ENCODE results near the gene NUDT19. TPM values are rescaled to one million over a fixed set of nuclear protein-coding genes. Genes with fewer than 3 reads are reported as not detected.
"Not testable (repeated sequence)": the region's sequence is repeated elsewhere in the genome, so short reads cannot be mapped to it uniquely, and the experiment has no call there.

Gene NUDT19
- total RNA-seq, 1 donor from 2014 or later, result 5.3 TPM

- H3K4me3 Mint-ChIP-seq (ENCODE audit: unreplicated experiment), result no peak overlapping the region
Observed at GRCh38 chr19:32688311-32688710, 3.3 kb upstream of the NUDT19 start.

GRCh38 chr19:32691952-32692726 lies 518 bp downstream of the NUDT19 start:
- H3K27me3 Mint-ChIP-seq (ENCODE audit: unreplicated experiment), result peaks cover 11% of the 10 kb centered on the region
- peaks cover 34% of the 10 kb centered on the region for H3K4me1 Mint-ChIP-seq (ENCODE audit: unreplicated experiment)
- no peaks in the 10 kb centered on the region for H3K9me3 Mint-ChIP-seq (ENCODE audit: unreplicated experiment)
- peaks cover 13% of the 10 kb centered on the region for H3K36me3 Mint-ChIP-seq (ENCODE audit: low read depth, unreplicated experiment)
- H3K27ac Mint-ChIP-seq (ENCODE audit: unreplicated experiment), result no peak overlapping the region
- no peak for TF ChIP-seq CTCF (IDR thresholded peaks at IDR 0.05; ENCODE audit: unreplicated experiment)
- H3K4me3 Mint-ChIP-seq (ENCODE audit: unreplicated experiment), result no peak overlapping the region
- DNase-seq (ENCODE audit: low spot score), result peak; percentile 56

More at GRCh38 chr19:32688311-32688710, 3.3 kb upstream of the NUDT19 start:
- Mint-ChIP-seq H3K36me3 (ENCODE audit: low read depth, unreplicated experiment) (peaks cover 13% of the 10 kb centered on the region), H3K4me1 (ENCODE audit: unreplicated experiment) (peaks cover 13% of the 10 kb centered on the region), H3K27me3 (ENCODE audit: unreplicated experiment) (peaks cover 11% of the 10 kb centered on the region), H3K9me3 (ENCODE audit: unreplicated experiment) (no peaks in the 10 kb centered on the region), H3K27ac (ENCODE audit: unreplicated experiment) (no peak overlapping the region)
- no peak for TF ChIP-seq CTCF (IDR thresholded peaks at IDR 0.05; ENCODE audit: unreplicated experiment)
- no peak for DNase-seq (ENCODE audit: low spot score)

- Mint-ChIP-seq H3K36me3 (ENCODE audit: low read depth, unreplicated experiment) (peaks cover 13% of the 10 kb centered on the region), H3K27ac (ENCODE audit: unreplicated experiment) (peak overlapping the region; percentile 48), H3K4me3 (ENCODE audit: unreplicated experiment) (peak overlapping the region; percentile 85), H3K9me3 (ENCODE audit: unreplicated experiment) (no peaks in the 10 kb centered on the region), H3K4me1 (ENCODE audit: unreplicated experiment) (peaks cover 34% of the 10 kb centered on the region), H3K27me3 (ENCODE audit: unreplicated experiment) (peaks cover 11% of the 10 kb centered on the region)
- no peak for DNase-seq (ENCODE audit: low spot score)
- TF ChIP-seq CTCF (IDR thresholded peaks at IDR 0.05; ENCODE audit: unreplicated experiment), result no peak
Observed at GRCh38 chr19:32692727-32693061, 1.1 kb downstream of the NUDT19 start.

GRCh38 chr19:32693151-32694108 lies 1.8 kb downstream of the NUDT19 start:
- DNase-seq (ENCODE audit: low spot score); H3K27ac Mint-ChIP-seq (ENCODE audit: unreplicated experiment); H3K9me3 Mint-ChIP-seq (ENCODE audit: unreplicated experiment): not testable (repeated sequence)
- H3K4me1 Mint-ChIP-seq (ENCODE audit: unreplicated experiment), result peaks cover 34% of the 10 kb centered on the region
- peak overlapping the region; percentile 85 for H3K4me3 Mint-ChIP-seq (ENCODE audit: unreplicated experiment)
- peaks cover 19% of the 10 kb centered on the region for H3K36me3 Mint-ChIP-seq (ENCODE audit: low read depth, unreplicated experiment)
- peaks cover 11% of the 10 kb centered on the region for H3K27me3 Mint-ChIP-seq (ENCODE audit: unreplicated experiment)

- DNase-seq (ENCODE audit: low spot score); H3K27ac Mint-ChIP-seq (ENCODE audit: unreplicated experiment); H3K4me3 Mint-ChIP-seq (ENCODE audit: unreplicated experiment); H3K9me3 Mint-ChIP-seq (ENCODE audit: unreplicated experiment): not testable (repeated sequence)
- peaks cover 34% of the 10 kb centered on the region for H3K4me1 Mint-ChIP-seq (ENCODE audit: unreplicated experiment)
- H3K27me3 Mint-ChIP-seq (ENCODE audit: unreplicated experiment), result peaks cover 11% of the 10 kb centered on the region
- H3K36me3 Mint-ChIP-seq (ENCODE audit: low read depth, unreplicated experiment), result peaks cover 26% of the 10 kb centered on the region
Observed at GRCh38 chr19:32694316-32694715, 2.7 kb downstream of the NUDT19 start.

- H3K4me3 Mint-ChIP-seq (ENCODE audit: unreplicated experiment); H3K9me3 Mint-ChIP-seq (ENCODE audit: unreplicated experiment); DNase-seq (ENCODE audit: low spot score); H3K27ac Mint-ChIP-seq (ENCODE audit: unreplicated experiment): not testable (repeated sequence)
- Mint-ChIP-seq H3K27me3 (ENCODE audit: unreplicated experiment) (peaks cover 11% of the 10 kb centered on the region), H3K36me3 (ENCODE audit: low read depth, unreplicated experiment) (peaks cover 26% of the 10 kb centered on the region), H3K4me1 (ENCODE audit: unreplicated experiment) (peaks cover 34% of the 10 kb centered on the region)
Observed at GRCh38 chr19:32694851-32695250, 3.2 kb downstream of the NUDT19 start.

GRCh38 chr19:32695506-32695905 lies 3.9 kb downstream of the NUDT19 start:
- not testable (repeated sequence) for H3K27ac Mint-ChIP-seq (ENCODE audit: unreplicated experiment); H3K9me3 Mint-ChIP-seq (ENCODE audit: unreplicated experiment); DNase-seq (ENCODE audit: low spot score); H3K4me3 Mint-ChIP-seq (ENCODE audit: unreplicated experiment)
- peaks cover 11% of the 10 kb centered on the region for H3K27me3 Mint-ChIP-seq (ENCODE audit: unreplicated experiment)
- H3K4me1 Mint-ChIP-seq (ENCODE audit: unreplicated experiment), result peaks cover 34% of the 10 kb centered on the region
- H3K36me3 Mint-ChIP-seq (ENCODE audit: low read depth, unreplicated experiment), result peaks cover 26% of the 10 kb centered on the region

- not testable (repeated sequence) for H3K9me3 Mint-ChIP-seq (ENCODE audit: unreplicated experiment); H3K4me3 Mint-ChIP-seq (ENCODE audit: unreplicated experiment); H3K27me3 Mint-ChIP-seq (ENCODE audit: unreplicated experiment); H3K27ac Mint-ChIP-seq (ENCODE audit: unreplicated experiment); DNase-seq (ENCODE audit: low spot score)
- peaks cover 20% of the 10 kb centered on the region for H3K36me3 Mint-ChIP-seq (ENCODE audit: low read depth, unreplicated experiment)
- peaks cover 28% of the 10 kb centered on the region for H3K4me1 Mint-ChIP-seq (ENCODE audit: unreplicated experiment)
Observed at GRCh38 chr19:32696771-32697170, 5.2 kb downstream of the NUDT19 start.

- H3K4me1 Mint-ChIP-seq (ENCODE audit: unreplicated experiment), result peaks cover 10% of the 10 kb centered on the region
- not testable (repeated sequence) for H3K27ac Mint-ChIP-seq (ENCODE audit: unreplicated experiment); H3K27me3 Mint-ChIP-seq (ENCODE audit: unreplicated experiment); H3K9me3 Mint-ChIP-seq (ENCODE audit: unreplicated experiment); DNase-seq (ENCODE audit: low spot score); H3K4me3 Mint-ChIP-seq (ENCODE audit: unreplicated experiment)
- H3K36me3 Mint-ChIP-seq (ENCODE audit: low read depth, unreplicated experiment), result peaks cover 21% of the 10 kb centered on the region
Observed at GRCh38 chr19:32700129-32700528, 8.5 kb downstream of the NUDT19 start.
